Measurements from ENCODE around the gene CNTNAP2.

GRCh38 chr7:148255333-148255732, 2138.7 kb downstream of the CNTNAP2 start:
- TF ChIP-seq CTCF (IDR thresholded peaks at IDR 0.05), result no peak
- TF ChIP-seq POLR2A (IDR thresholded peaks at IDR 0.05), result no peak
